HepG2 (cell line): ENCODE data around the gene RASD2. TPM values are rescaled to one million over a fixed set of nuclear protein-coding genes. Genes with fewer than 3 reads are reported as not detected.

Source experiments
- ATAC-seq: fragments of 200-7000 bp; cut with Tn5 transposase; 3 replicates; pipeline ENCODE4 v1.9.1; 2020; ENCODE audit warnings: mild to moderate bottlenecking, moderate library complexity
- BruUV-seq: library from RNA; stranded (reverse); fragments of 400-500 nt; replicated peaks from 2 replicates; lab custom pipeline; 2021; lab: Mats Ljungman, UMichigan
- CTCF ChIA-PET: fragments of 300-600 bp; formaldehyde crosslinking; extraction: SDS; loops from one replicate; lab custom pipeline; 2021; ENCODE audit warnings: low total read pairs, inconsistent platforms, low intra/inter-chr PET ratio; lab: Yijun Ruan, JAX
- POLR2A ChIA-PET: fragments of 350-600 bp; sonication (Branson Sonifier 250); formaldehyde crosslinking; loops from one replicate; lab custom pipeline; 2020; ENCODE audit warnings: antibody characterized with exemption, inconsistent platforms; lab: Yijun Ruan, JAX
- DNase-seq: peaks from one replicate; pipeline ENCODE4 v3.0.0-alpha.2; 2015; ENCODE audit warnings: low spot score
- FAIRE-seq: peaks from 3 replicates; lab custom pipeline; 2011; peaks lifted over from hg19 to GRCh38; lab: Jason Lieb, UNC
- H2AFZ ChIP-seq: one replicate; pipeline ENCODE4 v1.6.1; 2011; ENCODE audit warnings: low read length, inconsistent platforms
- H3K27ac ChIP-seq: fragments of 300-600 bp; 3 replicates; pipeline ENCODE4 v1.8.0; 2011; ENCODE audit warnings: mixed run types, mild to moderate bottlenecking, mixed read lengths, low read length, inconsistent platforms; ENCODE audit not compliant: insufficient read depth; ENCODE audit errors: extremely low read length
- H3K27me3 ChIP-seq, 2 experiments: fragments of 200-600 bp in 1 of 2; 2 replicates in 1 of 2; 3 replicates in 1 of 2; pipeline versions ENCODE4 v1.6.0 to v1.8.0; 2011; ENCODE audit warnings: low read length in 2 of 2, mild to moderate bottlenecking in 2 of 2, moderate library complexity in 2 of 2, inconsistent platforms in 1 of 2; ENCODE audit not compliant: insufficient read depth in 2 of 2, control insufficient read depth in 1 of 2
- H3K36me3 ChIP-seq, 2 experiments: fragments of 200-600 bp in 1 of 2; replicated peaks in 1 of 2; 2 replicates in 1 of 2; 3 replicates in 1 of 2; pipeline versions ENCODE4 v1.5.1 to v1.8.0; 2011; ENCODE audit warnings: low read length in 2 of 2, inconsistent platforms in 1 of 2; ENCODE audit not compliant: insufficient read depth in 2 of 2, control insufficient read depth in 1 of 2
- H3K4me1 ChIP-seq: 2 replicates; pipeline ENCODE4 v1.5.1; 2012; ENCODE audit warnings: low read length, inconsistent platforms; ENCODE audit not compliant: insufficient read depth
- H3K4me2 ChIP-seq: 2 replicates; pipeline ENCODE4 v1.6.0; 2011; ENCODE audit warnings: low read depth, low read length, inconsistent platforms
- H3K4me3 ChIP-seq, 3 experiments: fragments of 200-600 bp in 1 of 3; sonication (generic), shearing (Covaris generic) in 1 of 3; replicated peaks in 1 of 3; 2 replicates each; pipeline ENCODE4 v1.5.1; 2011 to 2016; ENCODE audit warnings: low read length in 3 of 3, inconsistent platforms in 2 of 3, low read depth in 2 of 3, mild to moderate bottlenecking in 2 of 3, control low read depth in 1 of 3, mixed read lengths in 1 of 3; ENCODE audit not compliant: insufficient read depth in 1 of 3
- H3K79me2 ChIP-seq: one replicate; pipeline ENCODE4 v1.6.1; 2011; ENCODE audit warnings: low read length, inconsistent platforms; ENCODE audit not compliant: insufficient read depth
- H3K9ac ChIP-seq: 2 replicates; pipeline ENCODE4 v1.6.0; 2011; ENCODE audit warnings: mild to moderate bottlenecking, low read depth, low read length, inconsistent platforms; ENCODE audit not compliant: insufficient read depth
- H3K9me3 ChIP-seq: 2 replicates; pipeline ENCODE4 v1.5.1; 2012; ENCODE audit warnings: mild to moderate bottlenecking, low read length
- H4K20me1 ChIP-seq: 2 replicates; pipeline ENCODE4 v1.6.0; 2011; ENCODE audit warnings: inconsistent platforms, mild to moderate bottlenecking, low read length, moderate library complexity; ENCODE audit not compliant: insufficient read depth
- SNAPC5 ChIP-seq: sonication (generic); formaldehyde crosslinking; IDR thresholded peaks from 2 replicates; pipeline ENCODE4 v1.8.1; 2023; ENCODE audit warnings: mild to moderate bottlenecking, missing genetic modification reagents, borderline replicate concordance
- ZFP36L1 ChIP-seq: sonication (generic); formaldehyde crosslinking; IDR thresholded peaks from 2 replicates; pipeline ENCODE4 v1.8.0; 2022; ENCODE audit warnings: mild to moderate bottlenecking, missing genetic modification reagents, moderate library complexity
- ZNF142 ChIP-seq: sonication (generic); formaldehyde crosslinking; IDR thresholded peaks from 2 replicates; pipeline ENCODE4 v1.4.0; 2020; ENCODE audit warnings: missing genetic modification reagents
- ZNF292 ChIP-seq: sonication (generic); formaldehyde crosslinking; IDR thresholded peaks from 2 replicates; pipeline ENCODE4 v1.8.1; 2022; ENCODE audit warnings: mild to moderate bottlenecking, low read depth, missing genetic modification reagents, borderline replicate concordance
- ZNF296 ChIP-seq: sonication (generic); formaldehyde crosslinking; conservative IDR thresholded peaks from 2 replicates; pipeline ENCODE4 v1.5.0; 2020; ENCODE audit warnings: mild to moderate bottlenecking, missing genetic modification reagents
- ZNF7 ChIP-seq: IDR thresholded peaks from 2 replicates; pipeline ENCODE4 v1.6.1; 2016; ENCODE audit warnings: missing biosample characterization, missing genetic modification reagents
- whole genome bisulfite sequencing: methylation state at CpG from one replicate; pipeline ENCODE4 v1.1.6; 2017; ENCODE audit warnings: low lambda C conversion rate; 5-methylcytosine and 5-hydroxymethylcytosine counted together
- in situ Hi-C: cut with HindIII; loops from 2 replicates; pipeline ENCODE4 v1.10.0; 2017; ENCODE audit warnings: low pct_unique_long_range_greater_than_20kb; ENCODE audit not compliant: extremely low pct_ligation_motif_present
- intact Hi-C: fragments of 100-400 bp; cut with micrococcal nuclease; formaldehyde crosslinking; loops from one replicate; pipeline ENCODE4 v1.10.0; 2022; ENCODE audit not compliant: unreplicated experiment
- polyA plus RNA-seq, 8 experiments: library from polyadenylated mRNA; depleted of rRNA in 3 of 8; stranded (reverse) in 7 of 8; unstranded in 1 of 8; fragments of >200 nt; fragmentation: Illumina TruSeq in 4 of 8; extraction: Trizol in 4 of 8; gene quantifications; 2 replicates each; pipeline versions ENCODE4 v1.2.1 to v1.2.3, GENCODE V29; 2011 to 2016; ENCODE audit warnings: low read depth in 4 of 8, missing spikeins in 1 of 8, mixed read lengths in 1 of 8; ENCODE audit not compliant: insufficient read depth in 1 of 8
- total RNA-seq, 5 experiments: library from RNA; depleted of rRNA; stranded (reverse); fragments of >200 nt; fragmentation: Illumina TruSeq; extraction: Trizol; gene quantifications; 2 replicates each; pipeline ENCODE4 v1.2.3, GENCODE V29; 2016; ENCODE audit warnings: low read depth in 1 of 5

The RASD2 gene
- total and polyA plus RNA-seq, 2 of the 13 experiments (the other 11 are each of a cell fraction or from before 2014, with no cell fraction given) = not detected

GRCh38 chr22:35530700-35531099, 9.9 kb upstream of the RASD2 start:
- no peak overlapping the region for H3K4me2 ChIP-seq
- no peaks in the 10 kb centered on the region for H3K9me3 ChIP-seq
- no peak overlapping the region for H3K27ac ChIP-seq
- in situ Hi-C loops = no loop called here
- no peaks in the 10 kb centered on the region for H3K36me3 ChIP-seq
- H2AFZ ChIP-seq = no peak overlapping the region
- no peak for ATAC-seq
- 40% methylated on average over 4 of the region's 4 CpGs for WGBS
- FAIRE-seq = no peak
- H3K4me1 ChIP-seq = peaks cover 4% of the 10 kb centered on the region
- POLR2A ChIA-PET = no interaction called here
- no peak for DNase-seq
- CTCF ChIA-PET = no interaction called here
- no peaks in the 10 kb centered on the region for H3K79me2 ChIP-seq
- intact Hi-C loops = no loop called here
- no peak overlapping the region for H3K9ac ChIP-seq
- peaks cover 0 to 2% of the 10 kb centered on the region in 2 experiments; a peak in 2 of 5 replicates for H3K27me3 ChIP-seq
- TF ChIP-seq ZNF292 (CRISPR knock-in tag) = no peak
- no peak for TF ChIP-seq SNAPC5
- no peak for TF ChIP-seq ZFP36L1 (CRISPR knock-in tag)
- TF ChIP-seq ZNF142 (CRISPR knock-in tag) = no peak
- TF ChIP-seq ZNF7 (CRISPR knock-in tag) = no peak
- TF ChIP-seq ZNF296 (CRISPR knock-in tag) = no peak
- TF ChIP-seq, all 625 proteins: peak for 0
- BruUV-seq = no TSS peak
- Histone ChIP-seq H3K4me3 (no peak overlapping the region), H4K20me1 (no peaks in the 10 kb centered on the region)
